G401 (cell line): ENCODE data around the gene C2orf78. TPM values are rescaled to one million over a fixed set of nuclear protein-coding genes. Genes with fewer than 3 reads are reported as not detected.
"Not testable (repeated sequence)": the region's sequence is repeated elsewhere in the genome, so short reads cannot be mapped to it uniquely, and the experiment has no call there.

Source experiments
- DNase-seq: peaks from one replicate; pipeline ENCODE4 v3.0.0-alpha.2; 2015; ENCODE audit warnings: low spot score
- in situ Hi-C: cut with HindIII; loops from 2 replicates; pipeline ENCODE4 v1.10.0; 2016; ENCODE audit warnings: low sequenced_read_pairs, mixed read lengths
- total RNA-seq: library from RNA; depleted of rRNA; stranded (reverse); fragments of >200 nt; shearing (Covaris generic); gene quantifications from 2 replicates; pipeline ENCODE4 v1.2.3, GENCODE V29; 2014

Gene C2orf78
- total RNA-seq, 1 experiment from 2014 or later: 0.07 TPM

DNA sequence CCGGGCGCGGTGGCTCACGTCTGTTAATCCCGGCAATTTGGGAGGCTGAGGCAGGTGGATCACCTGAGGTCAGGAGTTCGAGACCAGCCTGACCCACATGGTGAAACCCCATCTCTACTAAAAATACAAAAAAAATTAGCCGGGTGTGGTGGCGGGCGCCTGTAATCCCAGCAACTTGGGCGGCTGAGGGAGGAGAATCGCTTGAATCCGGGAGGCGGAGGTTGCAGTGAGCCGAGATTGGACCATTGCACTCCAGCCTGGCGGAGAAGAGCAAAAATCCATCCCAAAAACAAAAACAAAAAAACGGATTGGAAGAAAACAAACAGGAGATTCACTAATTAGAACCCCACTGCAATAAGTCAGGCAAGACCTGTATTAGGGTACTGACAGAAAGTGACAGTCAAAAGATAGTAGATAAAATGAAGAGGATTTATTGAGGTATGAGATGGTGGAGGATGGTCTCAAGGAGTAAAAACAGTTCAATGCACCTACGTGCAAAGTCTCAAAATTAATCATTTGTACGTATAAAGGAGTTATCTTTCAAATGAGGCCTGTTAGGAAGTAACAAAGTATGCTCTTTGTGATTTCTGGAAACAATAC lies 5.0 kb upstream of the C2orf78 start:
- DNase-seq, in situ Hi-C loops: not testable (repeated sequence)

DNA sequence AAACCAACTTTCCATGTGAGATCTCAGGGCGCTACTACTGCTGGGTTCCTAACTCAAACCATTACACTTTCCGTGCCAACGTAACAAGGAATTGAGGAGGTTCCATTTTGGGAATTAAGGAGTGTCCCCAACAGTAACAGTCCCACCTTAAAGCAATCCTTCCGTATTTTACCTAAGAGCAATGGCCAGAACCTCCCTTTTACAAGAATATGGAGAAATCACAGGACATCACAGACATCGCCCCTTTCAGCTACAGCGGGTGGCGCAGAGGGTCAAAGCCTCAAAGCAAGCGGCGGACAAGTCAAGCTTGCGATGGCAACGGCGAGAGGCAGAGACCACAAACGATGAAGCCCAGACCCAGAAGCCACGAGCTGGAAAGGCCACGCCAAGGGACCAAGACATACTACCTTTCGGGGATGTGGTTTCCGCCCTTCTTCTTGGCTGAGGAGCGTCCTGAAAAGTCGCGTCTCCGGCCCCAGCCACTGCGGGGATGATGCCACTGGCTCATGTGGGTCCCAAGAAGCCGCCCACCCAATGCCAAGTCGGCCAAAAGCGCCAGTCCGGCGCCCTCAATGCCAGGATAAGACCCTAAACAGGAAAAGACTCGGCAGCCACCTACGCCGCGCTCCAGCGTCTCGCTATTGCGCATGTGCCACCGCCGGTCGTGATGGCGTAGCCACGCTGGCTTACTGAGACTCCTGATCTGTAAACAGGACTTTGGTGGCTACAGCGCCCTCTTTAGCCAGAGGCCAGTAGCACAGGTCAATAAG lies 4.3 kb upstream of the C2orf78 start, which contains the start of gene DUSP11:
Gene DUSP11 (minus strand): TSS at position 637 of the 770 bp plus-strand sequence. CDS start 129 bp downstream, at position 508.
- peak; percentile 96 for DNase-seq
- in situ Hi-C loops: no loop called here

DNA sequence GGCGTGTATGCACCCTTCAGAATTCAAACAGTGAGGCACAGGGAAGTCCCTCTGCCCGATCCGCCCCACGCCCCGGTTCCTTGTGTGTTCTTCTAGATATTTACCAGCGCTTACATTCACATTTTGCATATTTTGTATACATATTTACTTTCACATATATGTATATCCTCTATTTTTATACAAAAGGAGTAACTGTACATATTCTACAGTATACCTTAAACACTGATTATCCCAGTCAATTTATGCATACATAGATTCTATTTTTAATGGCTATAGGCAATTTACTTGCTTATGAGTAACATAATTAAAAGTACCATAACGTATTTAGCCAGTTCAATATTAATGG lies 3.8 kb upstream of the C2orf78 start:
- no peak for DNase-seq
- in situ Hi-C loops: no loop called here

DNA sequence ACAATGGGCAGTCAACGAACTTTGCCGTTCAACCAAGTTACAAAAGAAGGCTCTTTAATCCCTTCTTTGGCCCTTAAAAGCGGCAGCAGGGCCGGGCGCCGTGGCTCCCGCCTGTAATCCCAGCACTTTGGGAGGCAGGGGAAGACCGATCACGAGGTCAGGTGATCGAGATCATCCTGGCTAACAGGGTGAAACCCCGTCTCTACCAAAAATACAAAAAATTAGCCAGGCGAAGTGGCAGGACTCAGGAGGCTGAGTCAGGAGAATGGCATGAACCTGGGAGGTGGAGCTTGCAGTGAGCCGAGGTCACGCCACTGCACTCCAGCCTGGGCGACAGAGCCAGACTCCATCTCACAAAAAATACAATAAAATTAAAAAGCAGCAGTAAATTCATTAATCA lies 581 bp upstream of the C2orf78 start:
- DNase-seq: peak; percentile 12
- in situ Hi-C loops: not testable (repeated sequence)

DNA sequence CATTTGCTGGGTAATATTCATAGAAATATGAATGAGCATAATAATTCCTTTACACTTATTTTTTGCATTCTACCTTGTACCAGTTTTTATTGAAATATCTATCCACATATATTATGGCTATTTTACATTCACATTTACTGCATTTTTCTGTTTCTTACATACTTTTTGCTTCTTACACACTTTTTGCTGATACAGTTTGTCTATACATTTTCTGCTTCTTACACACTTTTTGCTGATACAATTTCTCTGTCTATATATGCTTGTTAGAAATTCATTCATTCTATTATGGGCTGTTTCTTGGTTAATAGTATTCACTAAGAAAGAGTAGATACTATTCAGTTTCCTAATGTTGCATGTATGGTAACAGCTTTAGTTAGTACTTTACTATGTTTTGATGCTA lies 27.9 kb downstream of the C2orf78 start:
- DNase-seq: no peak
- in situ Hi-C loops: no loop called here

DNA sequence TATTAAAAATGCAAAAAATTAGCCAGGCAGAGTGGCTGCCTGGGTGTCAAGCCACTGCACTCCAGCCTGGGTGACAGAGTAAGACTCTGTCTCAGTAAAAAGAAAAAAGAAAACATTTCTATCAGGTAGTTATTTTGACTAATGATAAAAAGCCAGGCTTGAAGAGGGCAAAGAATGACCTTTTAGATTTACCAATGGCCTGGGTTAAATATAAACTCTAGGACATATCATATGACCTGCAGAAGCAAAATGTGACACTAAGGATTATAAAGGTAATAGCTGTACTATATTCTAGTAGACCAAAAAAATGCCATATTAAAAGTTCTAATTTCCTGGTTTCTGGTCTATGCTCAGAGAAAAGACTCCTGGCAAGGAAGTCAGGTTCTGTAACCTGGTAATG lies 28.7 kb downstream of the C2orf78 start:
- in situ Hi-C loops: no loop called here
- DNase-seq: no peak

DNA sequence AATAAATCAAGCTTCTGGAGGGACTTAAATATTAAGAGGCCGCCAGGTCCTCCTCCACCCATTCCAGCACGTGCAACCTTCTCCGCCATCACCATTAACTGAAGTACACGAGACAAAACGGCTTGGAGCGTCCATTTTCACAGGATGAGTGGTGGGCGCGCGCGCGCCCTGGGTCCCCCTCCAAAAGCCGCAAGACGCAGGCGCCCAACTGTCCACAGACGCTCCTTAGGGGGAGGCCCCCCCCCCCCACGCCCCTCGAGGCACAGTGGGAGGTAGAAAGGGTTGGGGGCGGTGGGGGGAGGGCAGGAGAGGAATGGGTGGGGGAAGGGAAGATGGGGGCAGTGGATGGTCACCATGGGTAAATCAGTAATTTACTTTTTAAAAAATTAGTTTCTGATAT lies 34.3 kb downstream of the C2orf78 start:
- in situ Hi-C loops: no loop called here
- no peak for DNase-seq

DNA sequence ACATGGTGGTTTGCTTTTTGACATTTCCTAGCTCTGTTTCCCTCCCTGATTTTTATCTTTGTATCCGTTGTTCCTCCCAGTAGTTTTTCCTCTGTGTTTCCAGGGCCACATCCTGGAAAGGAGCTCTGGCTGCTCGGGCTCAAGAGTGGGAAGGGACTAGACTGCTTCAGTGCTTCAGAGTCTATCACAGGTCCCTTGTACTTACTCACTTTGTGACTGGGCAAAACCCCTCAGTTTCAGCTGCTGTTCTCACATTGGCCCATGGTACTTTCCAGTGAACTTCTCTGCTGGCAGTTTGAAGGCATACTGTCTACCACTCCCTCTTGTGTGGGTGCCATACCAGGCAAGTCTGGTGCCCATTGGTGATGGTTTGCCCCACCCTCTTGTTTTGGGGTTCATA lies 37.2 kb downstream of the C2orf78 start:
- in situ Hi-C loops: no loop called here
- no peak for DNase-seq

DNA sequence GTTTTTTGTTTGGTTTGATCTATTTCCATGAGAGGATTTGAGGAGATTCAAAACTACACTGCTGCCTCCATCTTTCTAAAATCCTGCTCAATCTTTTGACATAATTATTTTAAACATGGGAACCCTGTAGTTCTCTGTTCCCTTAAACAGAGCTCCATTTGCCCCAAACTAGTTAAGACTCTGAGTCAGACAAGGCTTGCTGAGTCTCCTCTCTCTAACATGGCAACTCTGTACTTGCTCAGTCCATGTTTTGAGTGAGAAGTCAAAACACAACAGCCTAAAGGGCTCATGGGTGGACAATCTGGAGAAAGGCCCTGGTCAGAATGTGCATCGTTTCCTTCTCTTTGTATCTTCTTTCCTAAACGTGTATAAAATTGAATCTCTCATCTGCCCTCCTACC lies 37.7 kb downstream of the C2orf78 start:
- DNase-seq: no peak
- in situ Hi-C loops: no loop called here

DNA sequence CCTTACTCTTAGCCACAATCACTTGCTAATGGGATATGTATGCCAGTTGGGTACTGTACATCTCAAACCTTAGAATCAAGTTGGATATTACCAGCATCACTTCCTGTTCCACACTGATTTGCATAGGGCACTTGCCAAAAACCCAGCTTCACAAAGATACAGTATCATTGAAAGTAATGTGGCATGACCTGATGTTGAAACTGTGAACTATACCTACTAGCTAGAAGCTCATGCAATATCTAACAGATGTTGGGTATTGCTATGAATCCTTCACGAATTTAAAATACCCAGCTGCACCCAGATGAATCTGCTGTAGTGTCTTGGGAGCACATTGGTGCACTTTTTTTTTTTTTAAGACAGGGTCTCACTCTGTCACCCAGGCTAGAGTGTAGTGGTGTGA lies 38.3 kb downstream of the C2orf78 start:
- no peak for DNase-seq
- in situ Hi-C loops: no loop called here

DNA sequence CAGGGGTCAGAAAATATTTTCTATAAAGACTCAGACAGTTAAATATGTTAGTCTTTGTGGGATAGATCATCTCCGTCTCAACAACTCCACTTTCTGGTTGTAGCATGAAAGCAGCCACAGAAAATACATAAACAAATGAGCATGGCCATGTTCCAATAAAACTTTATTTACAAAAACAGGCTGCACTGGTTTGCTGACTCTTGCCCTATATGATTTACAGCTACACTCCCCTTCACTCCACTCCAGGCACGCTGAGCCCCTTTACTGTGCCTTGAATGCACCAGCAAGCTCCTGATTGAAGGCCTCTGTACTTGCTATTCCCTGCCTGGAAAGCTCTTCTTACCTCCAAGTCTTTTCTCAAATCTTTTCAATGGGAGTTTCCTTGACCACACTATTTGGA lies 39.0 kb downstream of the C2orf78 start:
- in situ Hi-C loops: no loop called here
- DNase-seq: no peak

DNA sequence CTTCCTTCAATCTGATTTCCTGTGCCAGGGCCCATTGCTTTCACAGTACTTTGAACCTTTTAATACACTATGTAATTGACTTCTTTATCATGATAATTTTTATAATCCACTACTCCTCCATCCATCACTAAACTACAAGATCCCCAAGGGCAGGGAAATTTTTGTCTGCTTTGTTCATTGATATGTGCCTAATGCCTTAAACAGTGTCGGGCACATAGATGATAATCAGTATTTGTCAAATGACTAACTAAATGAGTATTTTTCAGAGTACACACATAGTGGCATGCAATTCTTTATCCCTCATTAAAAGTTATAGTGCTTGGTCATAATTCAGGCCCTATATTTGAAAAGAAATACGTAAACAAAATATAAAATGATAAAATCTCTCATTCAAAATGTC lies 39.4 kb downstream of the C2orf78 start:
- in situ Hi-C loops: no loop called here
- DNase-seq: no peak

DNA sequence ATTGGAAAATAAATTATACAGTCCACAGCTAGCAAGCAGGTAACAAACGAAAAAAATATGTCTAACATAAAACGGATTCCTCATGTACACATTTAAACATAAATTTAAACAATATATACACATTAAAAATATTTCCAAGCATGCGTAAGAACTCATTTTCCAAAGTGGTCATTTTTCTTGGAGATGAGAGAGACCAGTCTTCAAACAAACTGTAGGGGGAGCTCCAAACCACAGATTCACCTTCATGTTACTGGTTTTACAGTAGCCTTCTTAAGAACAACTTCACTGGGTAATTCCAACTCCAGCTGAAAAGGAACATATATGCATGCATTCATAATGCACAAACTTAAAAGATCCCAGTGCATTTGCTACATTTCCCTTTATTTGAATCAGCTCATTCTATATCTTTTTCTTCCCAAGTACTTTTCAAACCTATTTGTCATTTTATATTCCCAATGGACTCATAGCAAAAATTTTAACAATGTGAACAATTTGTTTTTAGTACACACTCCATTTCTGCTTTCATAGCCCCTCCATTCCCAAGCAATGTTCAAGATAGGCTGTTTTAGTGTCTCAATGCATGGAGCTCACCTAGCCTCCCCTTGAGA lies 40.0 kb downstream of the C2orf78 start:
- in situ Hi-C loops: no loop called here
- DNase-seq: peak; percentile 87

DNA sequence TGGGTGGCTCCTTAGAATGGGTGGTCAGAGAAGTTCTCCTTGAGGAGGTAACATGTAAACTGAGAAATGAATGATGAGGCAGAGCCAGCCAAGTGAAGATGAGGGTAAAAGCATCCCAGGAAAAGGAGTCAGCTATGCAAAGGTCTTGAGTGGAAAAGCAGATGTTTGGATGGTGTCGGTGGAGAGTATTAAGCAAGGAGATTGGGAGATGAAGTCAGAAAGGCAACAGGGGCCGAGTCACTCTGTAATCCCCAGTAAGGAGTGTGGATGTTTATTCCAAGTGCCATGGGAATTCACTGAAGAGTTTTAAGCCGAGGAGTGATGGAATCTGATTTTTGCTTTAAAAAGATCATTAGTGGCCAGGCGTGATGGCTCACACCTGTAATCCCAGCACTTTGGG lies 41.4 kb downstream of the C2orf78 start:
- in situ Hi-C loops: no loop called here
- no peak for DNase-seq

DNA sequence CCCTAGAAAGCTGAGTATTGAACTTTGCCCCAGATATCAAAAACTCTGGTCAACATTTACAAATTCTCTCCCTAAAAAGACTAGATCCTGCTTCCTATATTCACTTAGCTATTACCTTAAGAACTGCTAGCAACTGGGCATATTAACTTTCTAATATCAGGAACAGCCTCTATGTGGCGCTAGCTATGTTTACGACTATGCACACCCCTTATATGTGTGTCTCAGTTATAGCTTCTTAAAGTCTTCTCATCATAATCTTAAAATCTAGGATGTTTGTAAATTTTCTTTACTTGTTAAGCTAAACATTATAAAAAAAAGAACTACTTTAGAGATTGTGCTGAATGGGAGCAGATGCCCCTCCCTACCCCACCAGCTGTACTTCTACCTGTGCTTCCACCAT lies 43.0 kb downstream of the C2orf78 start:
- DNase-seq: no peak
- in situ Hi-C loops: no loop called here

DNA sequence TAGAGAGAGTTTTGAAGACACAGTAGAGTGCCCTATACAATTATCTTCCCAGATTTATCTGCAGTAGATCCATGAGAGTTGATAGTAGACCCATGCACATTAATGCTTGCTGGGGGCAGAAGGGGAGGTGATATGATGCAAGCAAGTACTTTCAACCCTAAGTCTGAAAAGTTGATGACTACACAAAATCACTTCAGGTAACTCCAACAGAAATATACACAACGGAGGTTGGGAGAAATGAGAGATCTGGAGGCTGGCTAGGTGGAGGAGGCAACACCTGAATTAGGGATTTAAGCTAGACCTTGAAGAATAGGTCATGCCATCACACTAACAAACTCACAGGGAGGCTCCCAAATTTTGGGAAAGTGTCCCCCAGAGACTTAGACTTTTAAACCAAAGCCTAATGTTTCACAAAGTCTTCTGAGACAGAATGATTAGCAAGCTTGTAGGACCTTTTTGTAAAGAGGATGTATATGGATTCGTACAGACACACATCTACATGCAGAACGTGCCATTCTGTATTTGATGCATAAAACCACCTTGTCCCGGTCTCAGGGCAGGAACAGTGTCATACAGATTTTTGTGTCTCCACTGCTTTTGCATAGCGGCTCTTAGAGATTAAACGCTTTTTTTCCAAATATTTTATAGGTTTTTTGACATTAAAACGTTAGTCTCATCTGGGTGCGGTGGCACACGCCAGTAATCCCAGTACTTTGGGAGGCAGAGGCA lies 43.8 kb downstream of the C2orf78 start:
- no peak for DNase-seq
- in situ Hi-C loops: no loop called here

DNA sequence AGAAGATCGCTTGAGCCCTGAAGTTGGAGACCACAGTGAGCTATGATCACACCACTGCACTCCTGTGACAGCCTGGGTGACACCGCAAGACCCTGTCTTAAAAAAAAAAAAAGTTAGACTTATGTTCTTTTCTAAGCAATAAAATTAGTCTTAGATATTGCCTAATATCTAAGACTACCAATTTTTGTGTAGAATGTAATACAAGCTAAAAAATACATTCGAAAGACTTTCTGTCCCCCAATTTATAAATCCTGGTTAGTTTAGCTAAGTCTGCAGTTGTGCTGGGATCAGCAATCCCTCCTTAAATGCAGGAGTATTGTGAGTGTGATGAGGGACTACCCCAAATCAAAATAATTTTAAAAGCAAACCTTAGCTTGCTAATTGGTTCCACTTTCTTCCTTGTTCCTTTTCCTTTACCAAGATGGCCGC lies 44.4 kb downstream of the C2orf78 start:
- DNase-seq: no peak
- in situ Hi-C loops: no loop called here

DNA sequence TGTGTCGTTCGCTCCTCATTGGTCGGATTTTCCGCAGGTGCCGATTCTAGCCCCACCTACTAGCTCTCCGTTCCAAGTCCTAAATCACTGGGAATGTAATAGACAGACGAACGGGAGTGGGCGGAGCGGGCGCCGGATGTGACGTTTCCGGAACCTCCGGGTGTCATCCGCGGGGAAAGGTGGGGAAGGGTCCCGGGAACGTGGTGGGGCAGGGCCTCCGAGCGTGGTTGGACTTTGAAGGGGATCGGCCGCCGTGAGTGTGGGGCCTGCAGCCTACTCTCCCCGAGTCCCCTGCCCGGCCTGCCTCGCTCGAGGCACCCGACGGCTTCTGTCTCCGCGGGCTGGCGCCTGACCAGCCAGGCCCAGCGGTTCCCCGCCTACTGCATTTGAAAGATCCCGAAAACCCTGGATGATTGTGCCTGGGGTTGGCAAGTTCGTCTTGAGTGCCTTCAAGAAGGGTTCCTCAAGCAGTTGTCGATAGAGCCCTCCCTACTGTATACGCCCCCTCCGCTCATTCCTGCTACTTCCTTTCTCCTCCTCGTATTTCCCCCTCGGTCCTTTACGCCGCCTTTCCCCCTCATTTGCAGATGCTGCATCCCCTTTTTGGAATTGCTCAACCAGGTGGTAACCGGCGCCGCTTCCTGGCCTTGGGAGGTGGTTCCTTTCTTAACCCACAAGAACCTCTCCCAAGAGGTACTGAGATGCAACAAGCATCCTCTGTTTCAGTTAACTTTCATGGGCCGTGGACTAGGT lies 45.0 kb downstream of the C2orf78 start, which contains the start of gene STAMBP:
Gene STAMBP (plus strand): TSS at position 144 of the 753 bp plus-strand sequence. CDS start 1,896 bp downstream, outside the sequence.
- DNase-seq: peak; percentile 98
- in situ Hi-C loops: no loop called here

DNA sequence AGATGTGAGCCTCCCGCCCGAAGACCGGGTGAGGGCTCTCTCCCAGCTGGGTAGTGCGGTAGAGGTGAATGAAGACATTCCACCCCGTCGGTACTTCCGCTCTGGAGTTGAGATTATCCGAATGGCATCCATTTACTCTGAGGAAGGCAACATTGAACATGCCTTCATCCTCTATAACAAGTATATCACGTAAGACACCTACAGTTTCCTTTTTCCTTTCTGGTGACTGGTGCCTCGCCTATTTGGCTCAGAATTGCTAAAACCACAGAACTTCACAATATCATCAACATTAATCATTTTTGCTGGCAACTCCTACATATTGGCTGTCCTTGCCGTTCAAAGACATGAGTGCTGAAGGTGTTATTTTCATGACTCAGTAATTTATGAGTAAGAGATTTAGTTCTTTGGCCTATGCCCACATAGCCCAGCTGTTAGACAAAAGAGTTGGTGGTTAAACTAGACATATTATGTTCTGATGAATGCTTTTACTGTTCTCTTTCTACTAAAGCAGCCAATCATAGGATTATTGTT lies 47.0 kb downstream of the C2orf78 start:
- no peak for DNase-seq
- in situ Hi-C loops: no loop called here
